ENCODE data around the gene NREP. TPM values are rescaled to one million over a fixed set of nuclear protein-coding genes. Genes with fewer than 3 reads are reported as not detected.

The NREP gene
- total and polyA plus RNA-seq, 2 donors (not counting 3 experiments of a cell fraction or from before 2014, with no cell fraction given) = 96.7 to 112 TPM

DNA sequence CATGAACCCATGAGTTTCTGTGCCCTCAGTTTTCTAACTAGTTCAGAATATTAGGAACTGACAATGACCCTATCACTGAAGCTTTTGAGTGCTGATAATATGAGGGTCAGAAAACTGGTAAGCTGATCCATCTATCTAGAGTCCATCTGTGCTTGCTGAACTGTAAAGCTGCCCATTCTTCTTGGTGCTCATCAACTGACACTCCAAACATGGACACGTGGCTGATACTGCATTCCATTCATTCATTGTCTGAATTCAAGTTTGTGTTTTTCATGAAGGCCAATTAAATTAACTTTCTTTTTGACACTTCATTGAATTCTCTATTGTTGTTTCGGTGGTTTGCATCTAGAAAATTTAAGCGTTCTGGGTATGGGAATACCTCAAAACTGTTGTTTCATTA, 17.6 kb downstream of the NREP start:
- no peaks in the 10 kb centered on the region for H3K9me3 ChIP-seq (replicated peaks; ENCODE audit: control insufficient read depth, insufficient read depth, low read length)
- no peak overlapping the region for H3K27ac ChIP-seq (ENCODE audit: insufficient read depth, low read depth, low read length)
- no TSS peak for BruUV-seq (replicated peaks)
- TF ChIP-seq POLR2AphosphoS5 (IDR thresholded peaks at IDR 0.05; ENCODE audit: insufficient read depth, low read depth, low read length) (no peak), MYC (IDR thresholded peaks at IDR 0.05; ENCODE audit: low read depth, low read length) (no peak), POLR2A (IDR thresholded peaks at IDR 0.05; ENCODE audit: low read depth, low read length) (no peak), FOS (IDR thresholded peaks at IDR 0.05; ENCODE audit: borderline replicate concordance, insufficient read depth, low read length) (no peak), JUN (IDR thresholded peaks at IDR 0.05; ENCODE audit: borderline replicate concordance, insufficient read depth, insufficient read length, low read depth) (no peak), EZH2 (IDR thresholded peaks at IDR 0.05; ENCODE audit: borderline replicate concordance, low read depth, low read length, severe bottlenecking) (no peak), GATA2 (IDR thresholded peaks at IDR 0.05; ENCODE audit: insufficient read depth, insufficient read length, low read depth, low read length) (no peak)
- TF ChIP-seq, protein P1, sequence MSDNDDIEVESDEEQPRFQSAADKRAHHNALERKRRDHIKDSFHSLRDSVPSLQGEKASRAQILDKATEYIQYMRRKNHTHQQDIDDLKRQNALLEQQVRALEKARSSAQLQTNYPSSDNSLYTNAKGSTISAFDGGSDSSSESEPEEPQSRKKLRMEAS (IDR thresholded peaks at IDR 0.05; ENCODE audit: insufficient read depth, insufficient read length) = no peak
- TF ChIP-seq, protein P2, sequence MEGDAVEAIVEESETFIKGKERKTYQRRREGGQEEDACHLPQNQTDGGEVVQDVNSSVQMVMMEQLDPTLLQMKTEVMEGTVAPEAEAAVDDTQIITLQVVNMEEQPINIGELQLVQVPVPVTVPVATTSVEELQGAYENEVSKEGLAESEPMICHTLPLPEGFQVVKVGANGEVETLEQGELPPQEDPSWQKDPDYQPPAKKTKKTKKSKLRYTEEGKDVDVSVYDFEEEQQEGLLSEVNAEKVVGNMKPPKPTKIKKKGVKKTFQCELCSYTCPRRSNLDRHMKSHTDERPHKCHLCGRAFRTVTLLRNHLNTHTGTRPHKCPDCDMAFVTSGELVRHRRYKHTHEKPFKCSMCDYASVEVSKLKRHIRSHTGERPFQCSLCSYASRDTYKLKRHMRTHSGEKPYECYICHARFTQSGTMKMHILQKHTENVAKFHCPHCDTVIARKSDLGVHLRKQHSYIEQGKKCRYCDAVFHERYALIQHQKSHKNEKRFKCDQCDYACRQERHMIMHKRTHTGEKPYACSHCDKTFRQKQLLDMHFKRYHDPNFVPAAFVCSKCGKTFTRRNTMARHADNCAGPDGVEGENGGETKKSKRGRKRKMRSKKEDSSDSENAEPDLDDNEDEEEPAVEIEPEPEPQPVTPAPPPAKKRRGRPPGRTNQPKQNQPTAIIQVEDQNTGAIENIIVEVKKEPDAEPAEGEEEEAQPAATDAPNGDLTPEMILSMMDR (IDR thresholded peaks at IDR 0.05; ENCODE audit: extremely low read depth in 1 of 2, insufficient read depth in 1 of 2, low read depth in 1 of 2, low read length in 2 of 2) = no peak
- no peaks in the 10 kb centered on the region for H3K27me3 ChIP-seq (ENCODE audit: control insufficient read depth in 2 of 2, insufficient read depth in 2 of 2, low read length in 2 of 2)
- H3K36me3 ChIP-seq (ENCODE audit: control insufficient read depth in 2 of 2, extremely low read depth in 1 of 2, insufficient read depth in 2 of 2, low read length in 2 of 2) = no peaks in the 10 kb centered on the region
- H3K4me2 ChIP-seq (ENCODE audit: insufficient read depth, low read length) = no peak overlapping the region
- no peak overlapping the region for H3K9ac ChIP-seq (replicated peaks; ENCODE audit: extremely low read depth, insufficient read depth, low read length)
- intact Hi-C loops (cut with micrococcal nuclease) = no loop called here
- H2AFZ ChIP-seq (ENCODE audit: low read depth, low read length) = no peak overlapping the region
- POLR2A ChIA-PET = no interaction called here
- dilution Hi-C loops (cut with MboI; ENCODE audit: extremely low pct_ligation_motif_present, low sequenced_read_pairs) = no loop called here
- no peaks in the 10 kb centered on the region for H4K20me1 ChIP-seq (replicated peaks; ENCODE audit: control insufficient read depth, extremely low read depth, insufficient read depth, low read length)
- no peaks in the 10 kb centered on the region for H3K9me1 ChIP-seq (replicated peaks; ENCODE audit: control insufficient read depth, extremely low read depth, insufficient read depth, low read length)
- peaks cover 14% of the 10 kb centered on the region for H3K4me1 ChIP-seq (ENCODE audit: control insufficient read depth, extremely low read depth, insufficient read depth, low read length)
- H3K79me2 ChIP-seq (ENCODE audit: control insufficient read depth, insufficient read depth, low read length) = peaks cover 11% of the 10 kb centered on the region
- FAIRE-seq (no peak), DNase-seq (ENCODE audit: low read depth, low spot score) (no peak)
- H3K4me3 ChIP-seq (replicated peaks in 1 of 3; ENCODE audit: insufficient read depth in 1 of 3, low read depth in 1 of 3, low read length in 3 of 3) = no peak overlapping the region
- CTCF ChIA-PET = interaction anchor here (0.8 kb wide), 1 partner anchor 18 kb away, joined by 3 read pairs; no protein-coding TSS in a partner anchor

All from endothelial cell of umbilical vein (primary cell).